ENCODE measurements around the gene WDR62. TPM values are rescaled to one million over a fixed set of nuclear protein-coding genes. Genes with fewer than 3 reads are reported as not detected.

WDR62 gene
- total RNA-seq, 2 donors from 2014 or later: 23.5 to 34.4 TPM

DNA sequence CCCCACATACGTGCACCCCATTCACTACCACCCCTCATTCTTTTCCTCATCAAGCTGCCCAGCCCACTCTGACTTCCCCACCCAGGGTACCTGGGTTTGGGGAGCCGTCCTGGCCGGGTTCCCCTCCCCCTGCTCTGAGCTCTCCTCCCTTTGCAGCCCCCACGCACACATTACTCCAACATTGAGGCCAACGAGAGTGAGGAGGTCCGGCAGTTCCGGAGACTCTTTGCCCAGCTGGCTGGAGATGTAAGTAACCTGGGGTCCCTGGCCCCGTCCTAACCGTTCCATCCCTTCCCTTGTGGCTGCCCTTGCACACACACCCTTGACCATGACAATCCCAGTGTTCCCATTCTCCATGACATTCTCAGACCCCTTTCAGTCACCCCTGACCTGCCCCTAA, 87.8 kb downstream of the WDR62 start:
- H3K27ac Mint-ChIP-seq: peak overlapping the region; percentile 61
- H3K36me3 Mint-ChIP-seq (ENCODE audit: low read depth): peaks cover 53% of the 10 kb centered on the region
- WGBS, 2 experiments (ENCODE audit: insufficient coverage in 1 of 2, insufficient read length in 1 of 2): 93 to 94% methylated on average over 5 to 9 of the region's 9 CpGs
- H3K9me3 ChIP-seq (ENCODE audit: control insufficient read depth, low read length): no peaks in the 10 kb centered on the region
- H3K36me3 ChIP-seq (ENCODE audit: control insufficient read depth, insufficient read depth, low read length): peaks cover 54% of the 10 kb centered on the region
- no peak overlapping the region for H3K27ac ChIP-seq (ENCODE audit: low read depth, low read length)
- H3K4me1 ChIP-seq (ENCODE audit: control insufficient read depth, insufficient read depth, low read length): no peaks in the 10 kb centered on the region
- H3K4me1 Mint-ChIP-seq: peaks cover 9% of the 10 kb centered on the region
- H3K4me3 Mint-ChIP-seq: peak overlapping the region; percentile 13
- DNase-seq: no peak
- no peak overlapping the region for H3K4me3 ChIP-seq (ENCODE audit: low read length)
- TF ChIP-seq, protein P1, sequence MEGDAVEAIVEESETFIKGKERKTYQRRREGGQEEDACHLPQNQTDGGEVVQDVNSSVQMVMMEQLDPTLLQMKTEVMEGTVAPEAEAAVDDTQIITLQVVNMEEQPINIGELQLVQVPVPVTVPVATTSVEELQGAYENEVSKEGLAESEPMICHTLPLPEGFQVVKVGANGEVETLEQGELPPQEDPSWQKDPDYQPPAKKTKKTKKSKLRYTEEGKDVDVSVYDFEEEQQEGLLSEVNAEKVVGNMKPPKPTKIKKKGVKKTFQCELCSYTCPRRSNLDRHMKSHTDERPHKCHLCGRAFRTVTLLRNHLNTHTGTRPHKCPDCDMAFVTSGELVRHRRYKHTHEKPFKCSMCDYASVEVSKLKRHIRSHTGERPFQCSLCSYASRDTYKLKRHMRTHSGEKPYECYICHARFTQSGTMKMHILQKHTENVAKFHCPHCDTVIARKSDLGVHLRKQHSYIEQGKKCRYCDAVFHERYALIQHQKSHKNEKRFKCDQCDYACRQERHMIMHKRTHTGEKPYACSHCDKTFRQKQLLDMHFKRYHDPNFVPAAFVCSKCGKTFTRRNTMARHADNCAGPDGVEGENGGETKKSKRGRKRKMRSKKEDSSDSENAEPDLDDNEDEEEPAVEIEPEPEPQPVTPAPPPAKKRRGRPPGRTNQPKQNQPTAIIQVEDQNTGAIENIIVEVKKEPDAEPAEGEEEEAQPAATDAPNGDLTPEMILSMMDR (conservative IDR thresholded peaks at IDR 0.05): no peak
- H3K27me3 Mint-ChIP-seq (ENCODE audit: insufficient read depth): no peaks in the 10 kb centered on the region
- no peaks in the 10 kb centered on the region for H3K9me3 Mint-ChIP-seq
- no peaks in the 10 kb centered on the region for H3K27me3 ChIP-seq (ENCODE audit: control insufficient read depth, insufficient read depth, low read length, poor library complexity, severe bottlenecking)
- no peak overlapping the region for H3K9ac ChIP-seq (ENCODE audit: extremely low read depth, low read length, poor library complexity, severe bottlenecking)

GRCh38 chr19:36144624-36145023, 89.9 kb downstream of the WDR62 start:
- Histone ChIP-seq H3K27me3 (ENCODE audit: control insufficient read depth, insufficient read depth, low read length, poor library complexity, severe bottlenecking) (no peaks in the 10 kb centered on the region), H3K9me3 (ENCODE audit: control insufficient read depth, low read length) (no peaks in the 10 kb centered on the region), H3K4me3 (ENCODE audit: low read length) (no peak overlapping the region), H3K27ac (ENCODE audit: low read depth, low read length) (no peak overlapping the region), H3K4me1 (ENCODE audit: control insufficient read depth, insufficient read depth, low read length) (no peaks in the 10 kb centered on the region), H3K9ac (ENCODE audit: extremely low read depth, low read length, poor library complexity, severe bottlenecking) (no peak overlapping the region), H3K36me3 (ENCODE audit: control insufficient read depth, insufficient read depth, low read length) (peaks cover 72% of the 10 kb centered on the region)
- no peaks in the 10 kb centered on the region for H3K9me3 Mint-ChIP-seq
- peaks cover 9% of the 10 kb centered on the region for H3K4me1 Mint-ChIP-seq
- TF ChIP-seq, protein P1 (conservative IDR thresholded peaks at IDR 0.05): no peak
- peaks cover 69% of the 10 kb centered on the region for H3K36me3 Mint-ChIP-seq (ENCODE audit: low read depth)
- no peaks in the 10 kb centered on the region for H3K27me3 Mint-ChIP-seq (ENCODE audit: insufficient read depth)
- no peak for DNase-seq
- H3K27ac Mint-ChIP-seq: no peak overlapping the region
- 93 to 98% methylated on average over 6 of the region's 6 CpGs for whole genome bisulfite sequencing, 2 experiments (ENCODE audit: insufficient coverage in 1 of 2, insufficient read length in 1 of 2)
- no peak overlapping the region for H3K4me3 Mint-ChIP-seq

DNA sequence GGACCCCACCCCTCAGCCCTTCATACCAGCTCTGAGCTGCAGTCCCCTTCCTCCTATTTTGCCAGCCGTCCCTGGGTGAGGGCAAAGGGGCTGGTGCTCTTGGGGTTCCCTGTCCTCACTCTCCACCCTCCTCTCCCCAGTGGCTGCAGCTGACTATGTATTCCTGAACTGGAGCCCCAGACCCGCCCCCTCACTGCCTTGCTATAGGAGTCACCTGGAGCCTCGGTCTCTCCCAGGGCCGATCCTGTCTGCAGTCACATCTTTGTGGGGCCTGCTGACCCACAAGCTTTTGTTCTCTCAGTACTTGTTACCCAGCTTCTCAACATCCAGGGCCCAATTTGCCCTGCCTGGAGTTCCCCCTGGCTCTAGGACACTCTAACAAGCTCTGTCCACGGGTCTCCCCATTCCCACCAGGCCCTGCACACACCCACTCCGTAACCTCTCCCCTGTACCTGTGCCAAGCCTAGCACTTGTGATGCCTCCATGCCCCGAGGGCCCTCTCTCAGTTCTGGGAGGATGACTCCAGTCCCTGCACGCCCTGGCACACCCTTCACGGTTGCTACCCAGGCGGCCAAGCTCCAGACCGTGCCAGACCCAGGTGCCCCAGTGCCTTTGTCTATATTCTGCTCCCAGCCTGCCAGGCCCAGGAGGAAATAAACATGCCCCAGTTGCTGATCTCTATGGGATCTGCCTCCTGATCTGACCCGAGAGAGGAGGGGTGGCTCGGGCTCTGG, 95.1 kb downstream of the WDR62 start:
- WGBS, 2 experiments (ENCODE audit: insufficient coverage in 1 of 2, insufficient read length in 1 of 2): 95 to 96% methylated on average over 8 to 13 of the region's 13 CpGs
- Histone ChIP-seq H3K36me3 (ENCODE audit: control insufficient read depth, insufficient read depth, low read length) (peaks cover 83% of the 10 kb centered on the region), H3K9ac (ENCODE audit: extremely low read depth, low read length, poor library complexity, severe bottlenecking) (no peak overlapping the region), H3K4me1 (ENCODE audit: control insufficient read depth, insufficient read depth, low read length) (no peaks in the 10 kb centered on the region), H3K4me3 (ENCODE audit: low read length) (no peak overlapping the region), H3K27me3 (ENCODE audit: control insufficient read depth, insufficient read depth, low read length, poor library complexity, severe bottlenecking) (no peaks in the 10 kb centered on the region), H3K9me3 (ENCODE audit: control insufficient read depth, low read length) (no peaks in the 10 kb centered on the region), H3K27ac (ENCODE audit: low read depth, low read length) (no peak overlapping the region)
- H3K36me3 Mint-ChIP-seq (ENCODE audit: low read depth): peaks cover 72% of the 10 kb centered on the region
- no peaks in the 10 kb centered on the region for H3K27me3 Mint-ChIP-seq (ENCODE audit: insufficient read depth)
- peak overlapping the region; percentile 86 for H3K27ac Mint-ChIP-seq
- H3K4me3 Mint-ChIP-seq: no peak overlapping the region
- no peaks in the 10 kb centered on the region for H3K9me3 Mint-ChIP-seq
- TF ChIP-seq, protein P1 (conservative IDR thresholded peaks at IDR 0.05): no peak
- peaks cover 6% of the 10 kb centered on the region for H3K4me1 Mint-ChIP-seq
- no peak for DNase-seq
